H1 (cell line): ENCODE data around the gene DMAC2L. TPM values are rescaled to one million over a fixed set of nuclear protein-coding genes. Genes with fewer than 3 reads are reported as not detected.

Experiments used
- CTCF ChIA-PET: fragments of 300-600 bp; sonication (Branson Sonifier 250); formaldehyde crosslinking; loops from one replicate; lab custom pipeline; 2021; ENCODE audit not compliant: partially characterized antibody; lab: Charles Lee
- POLR2A ChIA-PET: fragments of 300-600 bp; sonication (Branson Sonifier 250); formaldehyde crosslinking; loops from one replicate; lab custom pipeline; 2021; ENCODE audit warnings: inconsistent platforms; ENCODE audit not compliant: partially characterized antibody; lab: Charles Lee
- DNase-seq, 2 experiments: peaks; one replicate each; pipeline versions ENCODE4 v3.0.0 to v3.0.0-alpha.2; 2010 to 2022; ENCODE audit warnings: low spot score in 2 of 2, low read depth in 1 of 2, mixed read lengths in 1 of 2
- FAIRE-seq: peaks from 2 replicates; lab custom pipeline; 2011; peaks lifted over from hg19 to GRCh38; lab: Jason Lieb, UNC
- H2AFZ ChIP-seq: 2 replicates; pipeline ENCODE4 v1.8.1; 2012; ENCODE audit warnings: low read length, inconsistent platforms
- H2AK5ac ChIP-seq: 2 replicates; pipeline ENCODE4 v1.6.1; 2013; ENCODE audit warnings: low read depth, low read length
- H2BK120ac ChIP-seq: replicated peaks from 2 replicates; pipeline ENCODE3; 2013; ENCODE audit warnings: low read depth, low read length, inconsistent platforms
- H2BK12ac ChIP-seq: 2 replicates; pipeline ENCODE4 v1.6.1; 2013; ENCODE audit warnings: low read depth, low read length
- H2BK15ac ChIP-seq: 2 replicates; pipeline ENCODE4 v1.6.1; 2013; ENCODE audit warnings: low read length
- H2BK20ac ChIP-seq: 2 replicates; pipeline ENCODE4 v1.6.1; 2013; ENCODE audit warnings: low read length
- H2BK5ac ChIP-seq: 2 replicates; pipeline ENCODE4 v1.6.1; 2013; ENCODE audit warnings: low read depth, low read length
- H3K14ac ChIP-seq: 2 replicates; pipeline ENCODE4 v1.6.1; 2013; ENCODE audit warnings: inconsistent platforms; ENCODE audit not compliant: insufficient read length
- H3K18ac ChIP-seq: 2 replicates; pipeline ENCODE4 v1.6.1; 2013; ENCODE audit warnings: low read length; ENCODE audit errors: extremely low read depth
- H3K23ac ChIP-seq: 2 replicates; pipeline ENCODE4 v1.6.1; 2013; ENCODE audit warnings: inconsistent platforms; ENCODE audit not compliant: insufficient read length
- H3K23me2 ChIP-seq: 2 replicates; pipeline ENCODE4 v1.6.1; 2013; ENCODE audit warnings: low read depth, low read length
- H3K27ac ChIP-seq: 2 replicates; pipeline ENCODE4 v1.6.1; 2011; ENCODE audit warnings: low read depth, low read length, inconsistent platforms
- H3K27me3 ChIP-seq, 4 experiments: replicated peaks in 1 of 4; 1 replicate in 1 of 4; 2 replicates in 3 of 4; pipeline versions ENCODE4 v1.6.1 to v1.8.1; 2011 to 2013; ENCODE audit warnings: low read length in 3 of 4, mild to moderate bottlenecking in 3 of 4, inconsistent platforms in 2 of 4, mixed read lengths in 2 of 4, moderate library complexity in 1 of 4; ENCODE audit not compliant: control insufficient read depth in 3 of 4, insufficient read depth in 3 of 4; ENCODE audit errors: extremely low read depth in 1 of 4
- H3K36me3 ChIP-seq, 4 experiments: 2 replicates each; pipeline versions ENCODE4 v1.6.1 to v1.8.1; 2011 to 2013; ENCODE audit warnings: mild to moderate bottlenecking in 4 of 4, low read length in 3 of 4, moderate library complexity in 2 of 4, control low read depth in 1 of 4, inconsistent platforms in 1 of 4; ENCODE audit not compliant: insufficient read depth in 4 of 4, control insufficient read depth in 2 of 4
- H3K4ac ChIP-seq: replicated peaks from 2 replicates; pipeline ENCODE3; 2013; ENCODE audit warnings: low read length, low read depth, mixed read lengths, inconsistent platforms; ENCODE audit not compliant: insufficient read length
- H3K4me1 ChIP-seq, 4 experiments: replicated peaks in 1 of 4; 1 replicate in 1 of 4; 2 replicates in 3 of 4; pipeline versions ENCODE4 v1.6.1 to v1.8.1; 2011 to 2013; ENCODE audit warnings: low read length in 3 of 4, inconsistent platforms in 2 of 4, mixed read lengths in 1 of 4; ENCODE audit not compliant: insufficient read depth in 4 of 4, control insufficient read depth in 3 of 4
- H3K4me2 ChIP-seq, 2 experiments: 2 replicates each; pipeline versions ENCODE4 v1.6.1 to v1.8.1; 2011 to 2013; ENCODE audit warnings: low read depth in 2 of 2, low read length in 2 of 2, control low read depth in 1 of 2, inconsistent platforms in 1 of 2, mild to moderate bottlenecking in 1 of 2; ENCODE audit not compliant: insufficient read depth in 1 of 2
- H3K4me3 ChIP-seq, 4 experiments: fragments of 200-600, 300-600 bp in 1 of 4; sonication (generic), shearing (Covaris generic), sonication (Bioruptor Twin) in 1 of 4; 2 replicates each; pipeline versions ENCODE4 v1.5.1 to v1.8.1; 2011 to 2016; ENCODE audit warnings: low read length in 4 of 4, low read depth in 3 of 4, control low read depth in 2 of 4, inconsistent platforms in 2 of 4, mild to moderate bottlenecking in 2 of 4, mixed read lengths in 1 of 4, moderate library complexity in 1 of 4; ENCODE audit not compliant: insufficient read depth in 2 of 4; ENCODE audit errors: extremely low read depth in 1 of 4
- H3K56ac ChIP-seq: replicated peaks from 2 replicates; pipeline ENCODE3; 2013; ENCODE audit warnings: low read depth, mild to moderate bottlenecking, mixed read lengths, low read length, inconsistent platforms; ENCODE audit not compliant: insufficient read length
- H3K79me1 ChIP-seq: 2 replicates; pipeline ENCODE4 v1.6.1; 2013; ENCODE audit warnings: low read depth, low read length, control low read depth
- H3K79me2 ChIP-seq, 2 experiments: 2 replicates each; pipeline versions ENCODE4 v1.6.1 to v1.8.1; 2012 to 2013; ENCODE audit warnings: low read length in 2 of 2, mild to moderate bottlenecking in 2 of 2, inconsistent platforms in 1 of 2; ENCODE audit not compliant: insufficient read depth in 2 of 2, control insufficient read depth in 1 of 2
- H3K9ac ChIP-seq, 4 experiments: replicated peaks in 1 of 4; 1 replicate in 1 of 4; 2 replicates in 3 of 4; pipeline versions ENCODE4 v1.6.1 to v1.8.1; 2011 to 2013; ENCODE audit warnings: low read depth in 3 of 4, low read length in 3 of 4, control low read depth in 2 of 4, mild to moderate bottlenecking in 2 of 4, moderate library complexity in 2 of 4, inconsistent platforms in 1 of 4; ENCODE audit errors: extremely low read depth in 1 of 4
- H3K9me3 ChIP-seq, 2 experiments: 2 replicates each; pipeline versions ENCODE4 v1.6.1 to v1.8.1; 2012 to 2013; ENCODE audit warnings: mild to moderate bottlenecking in 2 of 2, moderate library complexity in 2 of 2, control low read depth in 1 of 2, inconsistent platforms in 1 of 2, low read depth in 1 of 2, low read length in 1 of 2, mixed read lengths in 1 of 2; ENCODE audit not compliant: insufficient read depth in 2 of 2
- H4K20me1 ChIP-seq, 2 experiments: replicated peaks in 1 of 2; 2 replicates each; pipeline versions ENCODE3 to v1.8.1; 2011 to 2013; ENCODE audit warnings: inconsistent platforms in 2 of 2, low read length in 2 of 2, mild to moderate bottlenecking in 1 of 2; ENCODE audit not compliant: insufficient read depth in 2 of 2, control insufficient read depth in 1 of 2
- H4K5ac ChIP-seq: 2 replicates; pipeline ENCODE4 v1.6.1; 2013; ENCODE audit warnings: low read length, low read depth, mixed read lengths, inconsistent platforms; ENCODE audit not compliant: insufficient read length
- H4K8ac ChIP-seq: 2 replicates; pipeline ENCODE4 v1.8.0; 2013; ENCODE audit warnings: mild to moderate bottlenecking, moderate library complexity, low read length, inconsistent platforms; ENCODE audit not compliant: insufficient read depth; ENCODE audit errors: extremely low read depth
- H4K91ac ChIP-seq: replicated peaks from 2 replicates; pipeline ENCODE3; 2013; ENCODE audit warnings: low read length, mixed read lengths, inconsistent platforms; ENCODE audit not compliant: insufficient read length
- BCL11A ChIP-seq, 2 experiments: IDR thresholded peaks; one replicate each; pipeline ENCODE4 v1.6.1; 2011; ENCODE audit warnings: low read depth in 2 of 2, low read length in 2 of 2, mild to moderate bottlenecking in 2 of 2
- CHD1 ChIP-seq: IDR thresholded peaks from 2 replicates; pipeline ENCODE4 v1.6.1; 2012; ENCODE audit warnings: low read depth, low read length, improper control_type of control experiment
- CHD2 ChIP-seq: IDR thresholded peaks from 2 replicates; pipeline ENCODE4 v1.6.1; 2012; ENCODE audit warnings: low read length, improper control_type of control experiment
- EGR1 ChIP-seq: IDR thresholded peaks from 2 replicates; pipeline ENCODE4 v1.6.1; 2011; ENCODE audit warnings: low read depth, low read length, borderline replicate concordance
- EP300 ChIP-seq, 2 experiments: IDR thresholded peaks; 1 replicate in 1 of 2; 2 replicates in 1 of 2; pipeline ENCODE4 v1.6.1; 2011 to 2012; ENCODE audit warnings: low read depth in 2 of 2, low read length in 2 of 2, mild to moderate bottlenecking in 2 of 2, borderline replicate concordance in 1 of 2, inconsistent platforms in 1 of 2, moderate library complexity in 1 of 2
- EZH2 ChIP-seq: fragments of 200-600 bp; sonication (generic); IDR thresholded peaks from 2 replicates; pipeline ENCODE4 v1.7.1; 2012; ENCODE audit warnings: low read depth, mild to moderate bottlenecking, moderate library complexity, low read length, inconsistent platforms; ENCODE audit not compliant: severe bottlenecking
- HDAC2 ChIP-seq, 2 experiments: fragments of 300-600 bp in 1 of 2; sonication (generic) in 1 of 2; IDR thresholded peaks; 2 replicates each; pipeline ENCODE4 v1.6.1; 2011 to 2012; ENCODE audit warnings: low read depth in 2 of 2, low read length in 2 of 2, mild to moderate bottlenecking in 2 of 2, moderate library complexity in 2 of 2, borderline replicate concordance in 1 of 2, inconsistent platforms in 1 of 2
- KDM5A ChIP-seq: fragments of 200-600 bp; IDR thresholded peaks from 2 replicates; pipeline ENCODE4 v1.7.1; 2012; ENCODE audit warnings: mild to moderate bottlenecking, low read length, inconsistent platforms, mixed read lengths
- POLR2A ChIP-seq, 2 experiments: IDR thresholded peaks; 1 replicate in 1 of 2; 2 replicates in 1 of 2; pipeline ENCODE4 v1.6.1; 2011; ENCODE audit warnings: low read depth in 2 of 2, low read length in 2 of 2, mild to moderate bottlenecking in 2 of 2; ENCODE audit errors: control extremely low read depth in 1 of 2
- SRF ChIP-seq: IDR thresholded peaks from 2 replicates; pipeline ENCODE4 v1.6.1; 2011; ENCODE audit warnings: mild to moderate bottlenecking, low read depth, low read length, moderate library complexity
- TAF1 ChIP-seq: IDR thresholded peaks from 2 replicates; pipeline ENCODE4 v1.6.1; 2011; ENCODE audit warnings: mild to moderate bottlenecking, low read depth, low read length
- TEAD4 ChIP-seq: IDR thresholded peaks from 2 replicates; pipeline ENCODE4 v1.6.1; 2012; ENCODE audit warnings: low read depth, low read length, inconsistent platforms, mixed read lengths
- WGBS, 2 experiments: shearing (Covaris generic) in 1 of 2; methylation state at CpG; one replicate each; pipeline versions ENCODE4 v1.1.6 to v1.1.7; 2013 to 2015; ENCODE audit warnings: low lambda C conversion rate in 2 of 2, mixed read lengths in 2 of 2, inconsistent platforms in 1 of 2, low coverage in 1 of 2, missing lambda C conversion rate in 1 of 2; ENCODE audit not compliant: insufficient replicate concordance in 2 of 2, insufficient coverage in 1 of 2, insufficient read length in 1 of 2; ENCODE audit errors: extremely low coverage in 1 of 2, missing lambda C conversion rate in 1 of 2; 5-methylcytosine and 5-hydroxymethylcytosine counted together
- polyA plus RNA-seq, 7 experiments: library from polyadenylated mRNA; depleted of rRNA in 3 of 7; stranded (reverse) in 5 of 7; unstranded in 2 of 7; fragments of >200 nt in 5 of 7; fragments of 200-250 nt in 2 of 7; gene quantifications; 1 replicate in 5 of 7; 2 replicates in 1 of 7; 4 replicates in 1 of 7; pipeline versions ENCODE4 v1.2.1 to v1.2.3, GENCODE V29; 2011 to 2013; ENCODE audit warnings: missing spikeins in 2 of 7, mixed read lengths in 2 of 7
- total RNA-seq: library from RNA; stranded (reverse); fragmentation: NEBNext Ultra II Directional; extraction: Animal tissue kit (Norgen Biotek cat#: 25700); gene quantifications from 2 replicates; pipeline ENCODE4 v1.2.1, GENCODE V29; 2021

Gene DMAC2L
- total and polyA plus RNA-seq, 2 of the 8 experiments (the other 6 are each of a cell fraction or from before 2014, with no cell fraction given) = 20.3 to 28.9 TPM

DNA sequence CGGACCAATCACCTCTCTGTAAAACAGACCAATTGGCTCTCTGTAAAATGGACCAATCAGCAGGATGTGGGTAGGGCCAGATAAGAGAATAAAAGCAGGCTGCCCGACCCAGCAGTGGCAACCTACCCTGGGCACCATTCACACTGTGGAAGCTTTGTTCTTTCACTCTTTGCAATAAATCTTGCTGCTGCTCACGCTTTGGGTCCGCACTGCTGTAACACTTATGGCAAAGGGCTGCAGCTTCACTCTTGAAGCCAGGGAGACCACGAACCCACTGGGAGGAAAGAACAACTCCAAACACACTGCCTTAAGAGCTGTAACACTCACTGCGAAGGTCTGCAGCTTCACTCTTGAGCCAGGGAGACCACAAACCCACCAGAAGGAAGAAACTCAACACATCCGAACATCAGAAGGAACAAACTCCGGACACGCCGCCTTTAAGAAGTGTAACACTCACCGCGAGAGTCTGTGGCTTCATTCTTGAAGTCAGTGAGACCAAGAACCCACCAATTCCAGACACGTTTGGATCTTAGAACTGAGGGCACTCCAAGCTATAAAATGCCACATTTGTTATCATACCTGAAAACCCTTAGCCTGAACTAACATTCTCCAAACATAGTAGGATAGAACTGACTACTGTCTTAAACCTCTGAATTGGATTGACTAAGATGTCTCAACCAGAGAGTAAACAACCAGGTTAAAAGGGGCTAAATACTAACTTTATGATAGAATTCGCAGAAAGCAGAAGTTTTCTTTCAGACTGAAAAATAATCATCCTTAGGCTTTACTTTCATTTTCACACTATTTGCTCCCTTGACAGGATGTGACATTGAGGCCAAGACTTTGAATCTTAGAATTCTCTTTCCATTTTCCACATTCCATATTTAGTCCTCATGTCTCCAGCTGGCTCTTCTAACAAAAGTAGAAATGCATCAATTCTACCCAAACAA, 50.9 kb downstream of the DMAC2L start:
- Histone ChIP-seq H2BK15ac (no peak overlapping the region), H3K79me1 (no peaks in the 10 kb centered on the region), H3K9ac (no peak overlapping the region), H3K23ac (no peak overlapping the region), H2AK5ac (no peak overlapping the region), H3K14ac (no peak overlapping the region), H2BK120ac (no peak overlapping the region), H4K91ac (no peak overlapping the region), H3K4me2 (no peak overlapping the region), H3K27ac (no peak overlapping the region), H4K20me1 (no peaks in the 10 kb centered on the region), H2BK5ac (no peak overlapping the region), H3K79me2 (no peaks in the 10 kb centered on the region), H3K23me2 (no peaks in the 10 kb centered on the region; the same call in 1 of the 2 replicates), H2AFZ (no peak overlapping the region), H4K5ac (no peak overlapping the region), H2BK20ac (no peak overlapping the region), H2BK12ac (no peak overlapping the region), H3K27me3 (no peaks in the 10 kb centered on the region; a peak in 1 of 7 replicates), H3K4ac (no peak overlapping the region), H3K9me3 (peaks cover 0 to 2% of the 10 kb centered on the region in 2 experiments; a peak in 1 of 4 replicates), H3K18ac (no peak overlapping the region), H3K4me1 (no peaks in the 10 kb centered on the region), H3K56ac (no peak overlapping the region), H3K36me3 (no peaks in the 10 kb centered on the region), H3K4me3 (no peak overlapping the region), H4K8ac (0 out of 2 replicates have a peak overlapping the region, but pooled peaks have one; percentile 7)
- ChIA-PET CTCF (interaction anchor here (0.7 to 1.8 kb wide), 5 partner anchors 22 to 169 kb away, joined by 3 to 4 read pairs (median 3); partner anchors contain the start of genes L2HGDH and MAP4K5), POLR2A (interaction anchor here (0.9 kb wide), 1 partner anchor 25 kb away, joined by 3 read pairs; no protein-coding TSS in a partner anchor)
- FAIRE-seq (no peak), DNase-seq (no peak)
- WGBS, 2 experiments = 91% methylated on average over 13 of the region's 14 CpGs; no CpG with 5 or more reads in 1 of the 2 experiments
- TF ChIP-seq CHD1 = no peak
- TF ChIP-seq BCL11A (IDR thresholded peaks at IDR 0.05; ENCODE audit: low read depth in 2 of 2, low read length in 2 of 2) = no peak
- no peak for TF ChIP-seq SRF
- no peak for TF ChIP-seq CHD2
- no peak for TF ChIP-seq TEAD4
- no peak for TF ChIP-seq EZH2
- no peak for TF ChIP-seq TAF1
- no peak for TF ChIP-seq POLR2A (IDR thresholded peaks at IDR 0.05; ENCODE audit: control extremely low read depth in 1 of 2, low read depth in 2 of 2, low read length in 2 of 2)
- no peak for TF ChIP-seq EP300 (IDR thresholded peaks at IDR 0.05; ENCODE audit: borderline replicate concordance in 1 of 2, low read depth in 2 of 2, low read length in 2 of 2)
- TF ChIP-seq EGR1 = no peak
- TF ChIP-seq KDM5A = no peak
- no peak for TF ChIP-seq HDAC2 (IDR thresholded peaks at IDR 0.05; ENCODE audit: borderline replicate concordance in 1 of 2, low read depth in 2 of 2, low read length in 2 of 2)
